Peyer's patch (tissue), 4 donors: ENCODE results near the gene MCF2L.

Experiments used
- CTCF ChIP-seq, 6 experiments: fragments of 450-650 bp in 4 of 6; fragments of 200-600 bp in 2 of 6; sonication (generic) in 1 of 6; IDR thresholded peaks; one replicate each; pipeline ENCODE4 v1.5.1; 2017 to 2019; ENCODE audit warnings: antibody characterized with exemption in 6 of 6, mild to moderate bottlenecking in 3 of 6, moderate library complexity in 1 of 6
- POLR2A ChIP-seq, 2 donors: fragments of 450-650 bp; IDR thresholded peaks; one replicate each; pipeline ENCODE4 v1.5.1; 2017; ENCODE audit warnings: antibody characterized with exemption in 2 of 2, mild to moderate bottlenecking in 2 of 2, moderate library complexity in 2 of 2

DNA sequence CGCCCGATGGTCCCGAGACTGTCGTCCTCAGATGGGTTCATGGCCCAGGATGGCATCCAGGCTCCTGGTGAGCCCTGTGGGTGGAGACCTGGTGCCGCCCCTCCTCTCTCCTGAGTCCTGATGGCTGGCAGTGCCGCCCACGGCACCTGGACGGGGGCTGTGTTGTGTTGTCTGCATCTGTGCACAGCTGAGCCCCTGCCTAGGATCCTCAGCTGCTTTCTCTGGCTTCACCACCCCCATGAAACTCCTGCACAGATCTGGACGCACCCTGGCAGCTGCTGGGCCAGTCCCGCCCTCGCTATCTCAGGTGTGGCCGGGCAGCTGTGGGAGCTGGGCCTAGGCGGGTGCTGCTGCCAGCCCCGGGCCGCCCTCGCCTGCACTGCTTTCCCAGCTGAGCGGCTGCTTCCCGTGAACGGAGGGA lies 27.7 kb downstream of the MCF2L start:
- no peak for TF ChIP-seq CTCF (IDR thresholded peaks at IDR 0.05)
- no peak for TF ChIP-seq POLR2A (IDR thresholded peaks at IDR 0.05)
